Activated CD4-positive, alpha-beta T cell treated with anti-CD3 and anti-CD28 coated beads for 48 hours (primary cell): ENCODE measurements around the gene GLYAT.
"Not testable (repeated sequence)": the region's sequence is repeated elsewhere in the genome, so short reads cannot be mapped to it uniquely, and the experiment has no call there.

Experiments
- DNase-seq: peaks from one replicate; pipeline ENCODE4 v3.0.0-alpha.2; 2020

GLYAT gene

DNA sequence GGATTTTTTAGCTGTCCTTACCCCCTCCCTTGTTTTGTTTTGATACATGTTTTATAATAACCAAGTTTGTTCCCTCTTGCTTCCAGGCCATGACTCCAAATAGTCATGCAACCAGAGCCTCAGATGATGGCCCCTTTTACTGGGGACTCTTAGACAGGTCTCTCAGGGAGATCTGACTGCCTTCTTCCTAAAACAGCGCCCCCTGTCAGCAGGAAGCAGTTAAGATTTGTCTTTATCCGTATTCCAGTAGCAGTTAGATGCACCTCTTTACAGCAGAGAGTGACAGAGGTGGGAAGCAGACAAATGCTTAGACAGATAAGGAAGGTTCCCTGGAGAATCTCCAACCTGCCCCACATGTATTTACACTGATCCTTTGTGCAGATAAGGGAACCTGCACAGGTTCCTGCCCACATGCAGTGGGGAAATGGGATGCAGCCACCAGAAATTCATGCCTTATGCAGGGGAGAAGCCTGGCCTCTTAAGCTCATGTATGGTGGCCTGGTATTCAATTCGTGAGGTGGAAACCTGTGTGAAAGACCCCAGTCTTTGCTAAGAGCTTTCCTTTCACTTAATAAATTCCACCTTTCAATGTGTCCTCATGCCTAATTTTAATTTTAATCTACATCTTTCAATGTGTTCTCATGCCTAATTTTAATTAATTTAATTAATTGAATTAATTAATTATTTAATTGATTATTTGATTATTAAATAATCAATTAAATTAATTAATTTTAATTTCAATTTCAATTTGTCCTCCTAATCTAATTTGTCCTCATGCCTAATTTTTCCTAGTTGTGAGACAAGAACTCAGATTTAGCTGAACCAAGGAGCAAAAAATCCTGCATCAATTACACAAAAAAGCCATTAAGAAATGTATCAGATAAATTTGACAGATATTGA lies 11.5 kb upstream of the GLYAT start:
- peak; percentile 6 for DNase-seq

- no peak for DNase-seq
Measured at GRCh38 chr11:58742140-58742539, 10.4 kb upstream of the GLYAT start.

- no peak for DNase-seq
Measured at GRCh38 chr11:58741127-58741526, 9.4 kb upstream of the GLYAT start.

DNA sequence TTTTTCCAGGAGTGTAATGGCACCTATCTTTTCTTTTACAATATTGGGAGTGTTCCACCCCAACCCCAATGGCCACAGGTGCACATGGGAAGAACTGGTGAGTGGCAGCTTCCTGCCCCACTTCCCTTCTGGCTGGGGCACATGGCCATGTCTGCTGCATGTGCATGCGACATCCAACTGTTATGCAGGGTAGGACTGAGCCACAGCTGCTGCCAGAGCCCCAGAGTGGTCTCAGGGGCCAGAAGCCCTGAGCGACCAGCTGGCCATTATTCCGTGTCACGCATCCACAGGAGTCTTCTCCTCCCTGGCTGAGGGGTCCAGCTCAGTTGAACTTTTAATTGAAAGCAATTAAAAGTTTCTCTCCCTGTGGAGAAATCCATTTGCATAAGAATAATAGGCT lies 8.7 kb upstream of the GLYAT start:
- DNase-seq = no peak

DNA sequence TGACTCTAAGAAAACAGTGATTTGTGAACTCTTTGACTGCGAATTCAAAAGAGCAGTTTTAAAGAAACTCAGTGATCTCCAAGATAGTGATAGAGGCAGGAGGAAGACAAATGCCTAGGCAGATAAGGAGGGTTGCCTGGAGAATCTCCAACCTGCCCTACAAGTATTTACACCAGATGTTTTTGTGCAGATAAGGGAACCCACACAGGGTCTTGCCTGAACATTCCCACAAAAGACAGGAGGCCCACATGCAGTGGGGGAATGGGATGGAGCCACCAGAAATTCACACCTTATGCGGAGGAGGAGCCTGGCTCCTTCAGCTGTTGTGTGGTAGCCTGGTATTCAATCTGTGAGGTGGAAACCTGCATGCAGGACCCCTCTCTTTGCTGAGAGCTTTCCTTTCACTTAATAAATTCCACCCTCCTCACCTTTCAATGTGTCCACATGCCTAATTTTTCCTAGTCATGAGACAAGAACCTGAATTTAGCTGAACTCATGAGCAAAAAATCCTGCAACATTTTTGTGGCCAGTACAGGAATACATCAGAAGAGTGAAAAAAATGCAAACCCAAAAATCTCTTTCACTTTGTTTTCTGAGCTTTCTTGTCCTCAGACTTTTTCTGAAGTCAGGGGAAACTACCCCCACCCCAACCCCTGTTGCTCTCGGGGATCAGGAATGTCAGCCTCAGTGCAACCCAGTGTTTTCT lies 8.1 kb upstream of the GLYAT start:
- DNase-seq = no peak

- DNase-seq = no peak
Measured at GRCh38 chr11:58734681-58735490, 3.1 kb upstream of the GLYAT start.

GRCh38 chr11:58730507-58731089 lies 1.1 kb downstream of the GLYAT start:
- no peak for DNase-seq

DNA sequence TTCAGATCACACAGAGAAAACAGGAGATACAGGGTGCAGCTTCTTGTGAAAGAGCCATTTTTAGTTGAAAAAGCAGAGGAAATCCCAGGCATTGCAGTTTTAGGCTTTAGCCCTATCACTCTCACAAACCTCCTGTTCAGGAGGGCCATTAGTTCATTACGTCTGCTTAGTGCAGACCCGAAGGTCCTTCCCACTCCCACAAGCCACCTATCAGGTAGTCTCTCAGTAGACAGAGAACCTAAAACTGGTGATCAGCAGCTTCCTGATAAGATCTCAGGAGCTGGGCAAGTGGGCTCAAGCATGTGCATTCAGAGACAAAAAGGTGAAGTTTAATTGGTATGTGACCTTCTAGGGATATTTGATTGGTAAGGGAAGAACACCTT lies 4.3 kb downstream of the GLYAT start:
- DNase-seq = no peak

- no peak for DNase-seq
Measured at GRCh38 chr11:58726737-58727414, 4.9 kb downstream of the GLYAT start.

- DNase-seq = no peak
Measured at GRCh38 chr11:58719406-58720117, 12.2 kb downstream of the GLYAT start.

- no peak for DNase-seq
Measured at GRCh38 chr11:58712531-58712930, 19.2 kb downstream of the GLYAT start.

GRCh38 chr11:58711832-58712231 lies 19.9 kb downstream of the GLYAT start:
- no peak for DNase-seq

DNA sequence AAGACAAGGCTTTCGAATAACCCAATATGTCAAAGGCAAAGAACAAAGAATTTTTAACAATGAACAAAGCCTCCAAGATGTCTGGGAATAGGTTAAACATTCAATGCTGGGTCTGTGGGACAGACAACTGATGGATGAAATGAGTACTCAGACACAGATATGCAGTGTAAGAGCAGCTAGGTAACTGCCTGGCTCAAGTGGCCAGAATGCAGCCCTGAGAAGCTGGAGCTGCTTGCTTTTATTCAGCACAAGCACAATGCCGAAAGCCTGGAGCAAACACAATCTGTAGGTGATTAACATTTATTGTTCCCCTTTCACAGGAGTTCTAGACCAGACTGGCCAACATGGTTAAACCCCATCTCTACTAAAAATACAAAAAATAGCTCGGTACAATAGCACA lies 24.0 kb downstream of the GLYAT start:
- DNase-seq = no peak

DNA sequence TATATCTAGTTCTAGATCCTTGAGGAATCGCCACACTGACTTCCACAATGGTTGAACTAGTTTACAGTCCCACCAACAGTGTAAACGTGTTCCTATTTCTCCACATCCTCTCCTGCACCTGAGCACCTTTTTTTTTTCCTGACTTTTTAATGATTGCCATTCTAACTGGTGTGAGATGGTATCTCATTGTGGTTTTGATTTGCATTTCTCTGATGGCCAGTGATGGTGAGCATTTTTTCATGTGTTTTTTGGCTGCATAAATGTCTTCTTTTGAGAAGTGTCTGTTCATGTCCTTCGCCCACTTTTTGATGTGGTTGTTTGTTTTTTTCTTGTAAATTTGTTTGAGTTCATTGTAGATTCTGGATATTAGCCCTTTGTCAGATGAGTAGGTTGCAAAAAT lies 34.9 kb downstream of the GLYAT start:
- not testable (repeated sequence) for DNase-seq

- DNase-seq = no peak
Measured at GRCh38 chr11:58693026-58693425, 38.7 kb downstream of the GLYAT start.

DNA sequence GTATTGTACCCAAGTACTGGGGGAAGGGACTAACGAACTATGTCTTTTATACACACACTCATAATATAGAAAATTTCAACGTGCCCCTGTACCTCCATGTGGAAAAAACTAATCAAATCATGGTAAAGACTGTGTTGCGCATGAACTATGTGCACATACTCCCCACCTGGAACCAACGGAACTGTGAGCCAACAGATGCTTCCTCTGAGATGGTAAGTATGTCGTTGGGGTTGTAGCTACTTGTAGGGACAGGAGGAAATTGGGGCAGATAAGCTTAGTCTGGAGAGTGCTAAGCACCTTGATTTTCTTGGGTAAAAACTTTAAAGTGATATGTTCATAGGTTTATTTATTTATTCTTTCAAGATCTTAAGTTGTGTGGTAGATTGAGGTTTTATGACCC lies 40.1 kb downstream of the GLYAT start:
- DNase-seq = no peak

- no peak for DNase-seq
Measured at GRCh38 chr11:58688789-58689503, 42.8 kb downstream of the GLYAT start.

GRCh38 chr11:58685973-58686722 lies 45.6 kb downstream of the GLYAT start:
- DNase-seq = peak; percentile 9

DNA sequence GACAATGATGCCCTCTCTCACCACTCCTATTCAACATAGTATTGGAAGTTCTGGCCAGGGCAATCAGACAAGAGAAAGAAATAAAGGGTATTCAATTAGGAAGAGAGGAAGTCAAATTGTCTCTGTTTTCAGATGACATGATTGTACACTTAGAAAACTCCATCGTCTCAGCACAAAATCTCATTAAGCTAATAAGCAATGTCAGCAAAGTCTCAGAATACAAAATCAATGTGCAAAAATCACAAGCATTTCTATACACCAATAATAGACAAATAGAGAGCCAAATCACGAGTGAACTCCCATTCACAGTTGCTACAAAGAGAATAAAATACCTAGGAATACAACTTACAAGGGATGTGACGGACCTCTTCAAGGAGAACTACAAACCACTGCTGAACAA lies 49.1 kb downstream of the GLYAT start:
- DNase-seq = not testable (repeated sequence)

DNA sequence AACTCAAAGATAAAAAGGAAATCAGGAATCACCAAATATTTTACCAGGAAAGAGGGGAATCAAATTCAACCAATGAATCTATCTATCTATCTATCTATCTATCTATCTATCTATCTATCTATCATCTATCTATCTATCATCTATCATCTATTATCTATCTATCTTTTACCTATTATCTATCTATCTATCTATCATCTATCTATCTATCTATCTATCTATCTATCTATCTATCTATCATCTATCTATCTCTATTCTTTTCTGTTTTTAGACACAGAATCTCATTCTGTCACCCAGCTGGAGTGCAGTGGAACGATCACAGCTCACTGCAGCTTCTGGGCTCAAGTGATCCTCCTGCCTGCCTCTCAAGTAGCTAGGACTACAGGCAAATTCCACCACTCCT lies 54.2 kb downstream of the GLYAT start:
- DNase-seq = not testable (repeated sequence)
